Measurements from ENCODE around the gene MBD3.

The MBD3 gene

GRCh38 chr19:1577090-1577928 lies 15.4 kb downstream of the MBD3 start:
- no peak for TF ChIP-seq POLR2A (IDR thresholded peaks at IDR 0.05; ENCODE audit: low read depth, low read length)
- FAIRE-seq (no peak), DNase-seq (ENCODE audit: insufficient read length, low spot score) (no peak)

GRCh38 chr19:1576242-1577089 lies 16.2 kb downstream of the MBD3 start:
- FAIRE-seq = no peak
- no peak for TF ChIP-seq POLR2A (IDR thresholded peaks at IDR 0.05; ENCODE audit: low read depth, low read length)

GRCh38 chr19:1575323-1576241 lies 17.1 kb downstream of the MBD3 start:
- no peak for TF ChIP-seq POLR2A (IDR thresholded peaks at IDR 0.05; ENCODE audit: low read depth, low read length)
- FAIRE-seq (no peak), DNase-seq (ENCODE audit: insufficient read length, low spot score) (no peak)

More at GRCh38 chr19:1576242-1577089, 16.2 kb downstream of the MBD3 start:
- DNase-seq (ENCODE audit: insufficient read length, low spot score) = no peak

- TF ChIP-seq POLR2A (IDR thresholded peaks at IDR 0.05; ENCODE audit: low read depth, low read length) = no peak
- no peak for DNase-seq (ENCODE audit: insufficient read length, low spot score)
- no peak for FAIRE-seq
Measured at GRCh38 chr19:1574354-1575136, 18.1 kb downstream of the MBD3 start.

- no peak for TF ChIP-seq POLR2A (IDR thresholded peaks at IDR 0.05; ENCODE audit: low read depth, low read length)
- DNase-seq (ENCODE audit: insufficient read length, low spot score) (no peak), FAIRE-seq (no peak)
Measured at GRCh38 chr19:1572795-1573194, 19.9 kb downstream of the MBD3 start.

- DNase-seq (ENCODE audit: insufficient read length, low spot score) = no peak
- FAIRE-seq = no peak
- no peak for TF ChIP-seq POLR2A (IDR thresholded peaks at IDR 0.05; ENCODE audit: low read depth, low read length)
Measured at GRCh38 chr19:1571358-1571757, 21.3 kb downstream of the MBD3 start.

- DNase-seq (ENCODE audit: insufficient read length, low spot score) (no peak), FAIRE-seq (no peak)
- no peak for TF ChIP-seq POLR2A (IDR thresholded peaks at IDR 0.05; ENCODE audit: low read depth, low read length)
Measured at GRCh38 chr19:1570836-1571235, 21.8 kb downstream of the MBD3 start.

GRCh38 chr19:1569997-1570396 lies 22.7 kb downstream of the MBD3 start:
- FAIRE-seq (no peak), DNase-seq (ENCODE audit: insufficient read length, low spot score) (no peak)
- no peak for TF ChIP-seq POLR2A (IDR thresholded peaks at IDR 0.05; ENCODE audit: low read depth, low read length)

GRCh38 chr19:1568320-1569019 lies 24.2 kb downstream of the MBD3 start, which contains the start of gene MEX3D:
Gene MEX3D (minus strand): TSS chr19:1568325. CDS start chr19:1568058, 267 bp downstream.
- TF ChIP-seq POLR2A (IDR thresholded peaks at IDR 0.05; ENCODE audit: low read depth, low read length) = peak; percentile 27; the same call in 1 of the 2 replicates
- no peak for FAIRE-seq
- DNase-seq (ENCODE audit: insufficient read length, low spot score) = peak; percentile 94

- FAIRE-seq (no peak), DNase-seq (ENCODE audit: insufficient read length, low spot score) (no peak)
- TF ChIP-seq POLR2A (IDR thresholded peaks at IDR 0.05; ENCODE audit: low read depth, low read length) = no peak
Measured at GRCh38 chr19:1567848-1568227, 24.8 kb downstream of the MBD3 start.

- TF ChIP-seq POLR2A (IDR thresholded peaks at IDR 0.05; ENCODE audit: low read depth, low read length) = peak; percentile 24; the same call in 1 of the 2 replicates
- DNase-seq (ENCODE audit: insufficient read length, low spot score) = peak; percentile 49
- no peak for FAIRE-seq
Measured at GRCh38 chr19:1567116-1567847, 25.4 kb downstream of the MBD3 start.

Data from H54 (cell line).